Mesenteric fat pad (tissue), 1 donor: ENCODE measurements around the gene RBMXL2. TPM values are rescaled to one million over a fixed set of nuclear protein-coding genes. Genes with fewer than 3 reads are reported as not detected.

Source experiments
- DNase-seq: peaks from one replicate; pipeline ENCODE4 v3.0.0-alpha.2; 2020; ENCODE audit warnings: low spot score
- long read RNA-seq: library from polyadenylated mRNA; unstranded; transcript quantifications from one replicate; pipeline ENCODE4 v2.0.0, GENCODE V29; 2020
- total RNA-seq: library from RNA; stranded (reverse); fragmentation: NEBNext Ultra II Directional; extraction: Animal tissue kit (Norgen Biotek cat#: 25700); gene quantifications from one replicate; pipeline ENCODE4 v1.2.1, GENCODE V29; 2021
- donor health status: DM: yes; HTN: yes; CAD: no.

Gene RBMXL2
- not detected for total RNA-seq
- long read RNA-seq, result 0 reads

GRCh38 chr11:7088921-7089320 is at the start of gene RBMXL2:
Gene RBMXL2 (plus strand): TSS chr11:7088998. CDS start chr11:7089121, 123 bp downstream.
- no peak for DNase-seq

GRCh38 chr11:7046474-7047175 is 42.2 kb upstream of the RBMXL2 start:
- no peak for DNase-seq

- no peak for DNase-seq
Observed at GRCh38 chr11:7050191-7050590, 38.6 kb upstream of the RBMXL2 start.

- DNase-seq, result no peak
Observed at GRCh38 chr11:7056828-7057513, 31.8 kb upstream of the RBMXL2 start.

- DNase-seq, result no peak
Observed at GRCh38 chr11:7057641-7058040, 31.2 kb upstream of the RBMXL2 start.

GRCh38 chr11:7060868-7061267 is 27.9 kb upstream of the RBMXL2 start:
- DNase-seq, result no peak

- no peak for DNase-seq
Observed at GRCh38 chr11:7062534-7062933, 26.3 kb upstream of the RBMXL2 start.

GRCh38 chr11:7072401-7073028 is 16.3 kb upstream of the RBMXL2 start:
- no peak for DNase-seq

GRCh38 chr11:7077101-7077500 is 11.7 kb upstream of the RBMXL2 start:
- DNase-seq, result no peak

GRCh38 chr11:7079545-7080135 is 9.2 kb upstream of the RBMXL2 start:
- DNase-seq, result no peak

- no peak for DNase-seq
Observed at GRCh38 chr11:7080900-7081299, 7.9 kb upstream of the RBMXL2 start.

GRCh38 chr11:7081441-7081840 is 7.4 kb upstream of the RBMXL2 start:
- DNase-seq, result no peak

- no peak for DNase-seq
Observed at GRCh38 chr11:7089328-7090251, 792 bp downstream of the RBMXL2 start.

- DNase-seq, result no peak
Observed at GRCh38 chr11:7098235-7098832, 9.5 kb downstream of the RBMXL2 start.

GRCh38 chr11:7115780-7116179 is 27.0 kb downstream of the RBMXL2 start:
- no peak for DNase-seq

GRCh38 chr11:7116370-7116769 is 27.6 kb downstream of the RBMXL2 start:
- DNase-seq, result no peak

GRCh38 chr11:7138051-7138450 is 49.3 kb downstream of the RBMXL2 start:
- no peak for DNase-seq
